ENCODE results near the gene CACNA2D4.
"Not testable (repeated sequence)": the region's sequence is repeated elsewhere in the genome, so short reads cannot be mapped to it uniquely, and the experiment has no call there.

CACNA2D4 gene

DNA sequence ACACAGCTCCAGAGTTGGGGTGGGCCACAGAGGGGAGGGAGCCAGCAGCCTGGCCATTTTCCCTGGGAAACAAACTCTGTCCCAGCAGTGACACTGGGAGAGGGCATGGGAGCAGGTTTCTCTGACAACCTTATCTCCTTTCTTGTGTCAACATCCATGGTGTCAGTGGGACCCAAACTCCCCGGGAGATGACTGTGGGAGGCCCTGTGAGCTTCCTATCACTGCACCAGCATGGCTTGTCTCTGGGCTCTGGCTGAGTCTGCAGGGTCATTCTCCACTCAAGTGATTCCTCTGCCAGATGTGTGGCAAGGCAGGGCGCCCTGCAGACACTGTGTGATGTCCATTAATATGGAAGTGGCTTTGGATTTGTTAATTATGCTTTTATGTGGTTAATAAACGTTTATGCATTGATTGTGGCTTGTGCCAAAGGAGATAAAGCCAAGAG lies 88.0 kb downstream of the CACNA2D4 start:
- DNase-seq, result no peak

- no peak for DNase-seq
Observed at GRCh38 chr12:1829306-1829900, 89.0 kb downstream of the CACNA2D4 start.

DNA sequence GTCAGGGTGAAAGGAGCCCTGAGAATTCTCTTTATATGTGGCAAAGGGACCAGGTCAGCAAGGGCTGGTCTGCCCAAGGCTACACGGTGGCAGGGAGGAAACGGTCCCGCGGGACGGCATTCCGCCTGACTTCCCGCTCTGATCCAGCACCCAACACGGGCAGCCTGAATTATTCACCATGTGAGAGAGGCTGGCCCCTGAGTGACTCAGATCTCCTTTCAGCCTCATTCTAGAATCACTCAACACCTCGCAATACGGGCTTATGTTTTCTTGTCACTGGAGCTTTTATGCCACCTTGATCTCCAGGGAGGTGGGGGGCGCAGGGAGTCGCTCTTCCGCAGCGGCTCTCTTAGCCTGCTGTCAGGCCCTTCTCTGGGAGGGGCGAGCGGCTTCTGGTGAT lies 89.6 kb downstream of the CACNA2D4 start:
- DNase-seq, result no peak

GRCh38 chr12:1827826-1828805 lies 90.3 kb downstream of the CACNA2D4 start:
- DNase-seq, result no peak

DNA sequence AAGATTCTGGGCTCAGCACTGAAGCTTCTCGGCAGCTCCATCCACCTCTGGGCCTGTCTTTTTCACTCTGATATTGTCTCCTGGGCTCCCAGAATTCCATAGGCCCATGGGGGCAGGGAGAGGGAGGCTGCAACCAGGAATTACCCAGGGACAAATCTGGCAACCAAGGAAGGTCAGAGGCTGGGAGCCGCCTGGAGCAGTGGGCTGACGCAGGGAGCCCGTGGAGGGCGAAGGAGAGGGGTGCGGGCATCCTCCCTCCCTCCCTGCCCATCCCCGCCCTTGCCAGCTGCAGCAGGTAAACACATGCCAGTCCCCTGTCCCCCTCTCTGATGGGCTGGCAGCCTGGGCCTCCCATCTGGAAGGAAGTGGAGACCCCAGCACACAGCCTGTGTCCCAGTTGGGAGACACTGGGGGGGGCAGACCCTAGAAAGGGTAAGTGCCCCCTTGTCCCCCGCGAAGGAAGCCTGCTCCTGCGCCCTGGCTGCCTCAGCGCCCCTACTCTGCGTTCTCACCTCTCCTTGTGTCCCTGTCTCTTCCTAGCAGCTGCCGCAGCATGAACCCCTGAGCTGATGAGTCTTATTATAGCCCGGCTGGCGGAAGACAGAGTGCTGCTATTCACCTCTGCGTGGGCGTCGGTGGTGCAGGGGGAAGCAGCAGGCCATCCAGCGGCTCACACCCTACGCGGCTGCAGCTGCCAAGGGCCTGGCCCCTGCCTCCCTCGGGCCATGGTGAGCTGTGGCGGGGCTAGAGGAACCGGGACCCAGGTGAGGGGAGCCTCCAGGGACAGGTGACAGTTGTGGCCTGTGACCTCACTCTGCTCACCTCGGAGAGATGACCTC lies 91.4 kb downstream of the CACNA2D4 start:
- no peak for DNase-seq

GRCh38 chr12:1826401-1826800 lies 92.1 kb downstream of the CACNA2D4 start:
- no peak for DNase-seq

DNA sequence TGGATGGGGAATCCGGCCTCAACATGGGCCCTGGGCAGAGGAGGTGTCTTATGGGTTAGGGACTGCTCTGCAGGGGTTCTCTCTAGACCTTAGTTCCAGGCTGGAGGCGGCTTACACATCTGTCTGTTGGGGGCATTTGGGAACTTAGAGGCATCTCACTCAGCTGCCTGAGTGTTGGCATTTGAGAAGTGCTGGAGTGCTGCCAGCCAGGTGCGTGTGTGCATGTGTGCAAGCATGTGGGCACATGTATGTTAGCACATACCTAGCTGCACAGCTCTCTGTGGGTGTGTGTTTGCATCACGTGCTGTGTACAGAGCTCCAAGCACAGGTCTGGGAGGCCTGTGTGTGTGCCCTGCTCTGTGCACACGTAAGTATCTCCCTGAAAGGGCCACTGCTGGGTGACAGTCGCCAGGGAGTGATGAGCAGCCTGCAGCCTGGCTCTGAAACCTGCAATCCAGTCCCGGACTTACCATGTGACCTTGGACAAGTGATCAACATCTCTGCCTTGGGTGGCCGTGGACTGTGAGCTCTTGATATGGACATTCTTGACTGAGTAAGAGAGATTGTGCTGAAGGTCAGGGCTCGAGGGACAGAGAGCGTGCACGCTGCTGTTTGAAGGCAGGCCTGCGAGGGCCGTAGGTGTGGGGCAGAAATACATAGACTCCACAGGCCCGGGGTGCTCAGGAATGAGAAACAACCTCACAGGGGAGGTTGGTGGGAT lies 92.9 kb downstream of the CACNA2D4 start:
- no peak for DNase-seq

DNA sequence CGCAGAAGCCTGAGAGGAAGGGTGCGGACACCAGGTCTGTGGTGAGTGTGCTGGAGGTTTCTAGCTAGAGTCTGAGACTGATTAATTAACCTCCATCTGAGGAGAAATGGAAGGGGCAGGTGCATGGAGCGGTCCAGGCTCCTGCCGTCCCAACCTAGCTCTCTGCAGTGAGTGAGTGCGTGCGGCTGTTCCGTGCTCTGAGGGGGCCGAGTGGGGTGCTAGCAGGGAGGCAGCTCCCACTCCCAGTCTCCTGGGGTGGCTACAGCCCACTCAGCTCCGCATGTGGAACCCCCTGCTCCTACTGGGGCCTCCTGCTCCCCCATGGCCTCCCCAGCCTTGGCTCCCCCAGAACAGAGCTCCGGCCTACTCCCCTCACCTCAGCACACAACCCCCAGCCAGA lies 95.2 kb downstream of the CACNA2D4 start:
- no peak for DNase-seq

- no peak for DNase-seq
Observed at GRCh38 chr12:1822699-1823098, 95.8 kb downstream of the CACNA2D4 start.

DNA sequence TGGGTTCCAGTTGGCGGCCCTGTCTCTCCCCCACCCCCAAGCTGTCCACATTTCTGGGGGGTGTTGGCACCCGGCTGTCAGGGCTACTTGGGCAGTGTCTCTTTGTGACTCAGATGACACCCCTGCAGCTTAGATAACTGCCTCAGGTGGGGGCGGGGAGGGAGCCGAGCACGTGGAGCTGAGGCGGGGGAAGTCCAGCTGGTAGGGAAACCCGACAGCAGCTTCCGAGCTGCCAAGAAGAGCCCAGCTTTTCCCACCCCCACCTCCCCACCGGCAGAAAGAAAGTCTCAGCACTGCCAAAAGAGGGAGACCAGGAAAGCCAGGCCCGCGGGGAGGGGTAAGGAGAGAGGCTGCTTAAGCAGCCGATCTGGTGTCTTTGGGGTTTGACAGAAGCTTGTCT lies 96.6 kb downstream of the CACNA2D4 start:
- no peak for DNase-seq

GRCh38 chr12:1820896-1821291 lies 97.6 kb downstream of the CACNA2D4 start:
- DNase-seq, result no peak

DNA sequence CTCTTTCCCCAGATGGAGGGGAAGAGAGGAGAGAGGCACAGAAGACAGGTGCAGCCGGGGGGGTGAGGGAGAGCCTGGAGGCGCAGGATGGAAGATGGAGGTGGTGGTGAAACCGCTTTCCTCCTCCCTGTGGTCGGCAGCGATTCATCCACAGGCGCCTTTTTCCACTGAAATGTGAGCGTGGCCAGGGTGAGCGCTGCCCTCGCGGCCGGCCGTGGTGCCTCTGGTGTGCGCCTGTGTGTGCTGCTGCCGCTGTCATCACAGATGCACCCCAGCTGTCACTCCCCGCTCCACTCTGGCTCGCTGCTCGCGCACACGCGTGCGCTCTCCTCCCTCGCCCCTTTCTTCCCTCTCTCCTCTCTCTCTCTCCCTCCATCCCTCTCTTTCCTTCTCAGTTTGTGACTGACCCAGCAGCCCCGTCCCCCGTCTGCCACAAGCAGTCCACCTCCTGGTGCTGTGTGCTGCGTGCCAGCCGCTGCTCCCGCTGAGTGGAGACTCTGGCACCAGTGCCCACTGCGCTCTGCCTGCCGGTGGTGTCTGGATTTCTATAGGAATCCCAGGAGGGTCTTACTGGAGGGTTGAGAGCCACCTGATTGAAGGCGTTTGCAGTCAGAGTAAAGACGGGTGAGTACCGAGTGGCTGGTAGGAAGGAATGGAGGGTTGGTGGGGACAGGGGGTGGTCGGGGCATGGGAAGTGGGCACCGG lies 98.1 kb downstream of the CACNA2D4 start, which contains the start of gene LRTM2:
Gene LRTM2, plus strand, starts transcription at position 375 of the 705 bp plus-strand sequence. CDS start 7,584 bp downstream, outside the sequence.
- DNase-seq, result no peak

DNA sequence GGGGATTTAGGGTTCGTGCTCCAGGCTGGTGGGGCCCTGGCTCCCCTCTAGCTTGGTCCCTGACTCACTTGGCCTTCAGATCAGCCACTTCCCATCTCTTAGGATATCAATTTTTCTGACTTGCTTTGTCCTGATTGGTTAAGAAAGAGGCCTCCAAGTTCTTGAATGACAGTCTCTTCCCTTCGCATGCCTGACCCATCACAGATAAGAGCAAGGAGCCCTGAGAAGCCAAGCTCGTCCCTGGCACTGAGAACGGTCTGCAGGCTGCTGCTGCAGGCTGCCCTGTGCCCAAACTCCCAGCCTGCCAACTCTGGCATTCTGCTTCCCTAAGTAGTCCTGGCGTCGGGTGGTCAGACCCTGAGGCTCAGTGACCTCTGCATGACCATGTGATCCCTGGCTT lies 98.9 kb downstream of the CACNA2D4 start:
- DNase-seq, result no peak

- no peak for DNase-seq
Observed at GRCh38 chr12:1819050-1819449, 99.4 kb downstream of the CACNA2D4 start.

GRCh38 chr12:1817928-1818327 lies 100.5 kb downstream of the CACNA2D4 start:
- not testable (repeated sequence) for DNase-seq

- no peak for DNase-seq
Observed at GRCh38 chr12:1816730-1817348, 101.6 kb downstream of the CACNA2D4 start.

- DNase-seq, result no peak
Observed at GRCh38 chr12:1815814-1816729, 102.4 kb downstream of the CACNA2D4 start.

- no peak for DNase-seq
Observed at GRCh38 chr12:1815108-1815507, 103.3 kb downstream of the CACNA2D4 start.

DNA sequence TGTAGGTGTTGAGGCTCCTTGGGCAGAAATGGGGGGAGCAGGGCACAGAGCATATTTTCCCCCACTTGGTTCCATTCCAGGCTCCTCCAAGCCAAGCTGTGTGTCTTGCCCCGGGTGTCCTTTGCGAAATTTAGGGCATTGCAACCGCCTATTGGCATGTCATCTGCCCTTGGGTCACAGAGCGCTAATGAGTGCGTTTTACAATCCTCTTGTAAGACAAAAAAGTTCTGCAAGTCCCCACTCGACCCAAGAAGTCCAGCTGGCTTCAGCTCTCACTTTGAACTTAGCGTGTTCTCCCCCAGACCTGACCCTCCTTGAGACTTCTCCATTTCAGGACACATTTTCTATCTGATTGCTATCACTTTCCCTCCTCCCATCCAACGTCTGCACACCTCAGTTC lies 104.2 kb downstream of the CACNA2D4 start:
- DNase-seq, result no peak

GRCh38 chr12:1812650-1813302 lies 105.7 kb downstream of the CACNA2D4 start:
- no peak for DNase-seq

Data from islet precursor cell (in vitro differentiated cells).